ENCODE measurements around the gene FAM20B.

Gene FAM20B

GRCh38 chr1:179092896-179093461 lies 67.3 kb downstream of the FAM20B start:
- no peak for DNase-seq (ENCODE audit: low read depth)

GRCh38 chr1:179094818-179095217 lies 69.1 kb downstream of the FAM20B start:
- DNase-seq (ENCODE audit: low read depth) = no peak

GRCh38 chr1:179095377-179095776 lies 69.7 kb downstream of the FAM20B start:
- no peak for DNase-seq (ENCODE audit: low read depth)

GRCh38 chr1:179095924-179096323 lies 70.2 kb downstream of the FAM20B start:
- no peak for DNase-seq (ENCODE audit: low read depth)

- no peak for DNase-seq (ENCODE audit: low read depth)
These were observed 74.2 kb downstream of the FAM20B start for GRCh38 chr1:179099891-179100290.

- DNase-seq (ENCODE audit: low read depth) = no peak
These were observed 75.9 kb downstream of the FAM20B start for GRCh38 chr1:179101566-179101965.

- no peak for DNase-seq (ENCODE audit: low read depth)
These were observed 78.3 kb downstream of the FAM20B start for GRCh38 chr1:179103999-179104398.

GRCh38 chr1:179104611-179105250 lies 79.0 kb downstream of the FAM20B start:
- DNase-seq (ENCODE audit: low read depth) = no peak

GRCh38 chr1:179105393-179105792 lies 79.7 kb downstream of the FAM20B start:
- no peak for DNase-seq (ENCODE audit: low read depth)

GRCh38 chr1:179107706-179108629 lies 82.3 kb downstream of the FAM20B start:
- no peak for DNase-seq (ENCODE audit: low read depth)

- no peak for DNase-seq (ENCODE audit: low read depth)
These were observed 83.0 kb downstream of the FAM20B start for GRCh38 chr1:179108644-179109043.

- DNase-seq (ENCODE audit: low read depth) = no peak
These were observed 89.5 kb downstream of the FAM20B start for GRCh38 chr1:179115181-179115580.

GRCh38 chr1:179119513-179119912 lies 93.8 kb downstream of the FAM20B start:
- no peak for DNase-seq (ENCODE audit: low read depth)

- no peak for DNase-seq (ENCODE audit: low read depth)
These were observed 95.0 kb downstream of the FAM20B start for GRCh38 chr1:179120736-179121135.

- DNase-seq (ENCODE audit: low read depth) = no peak
These were observed 95.7 kb downstream of the FAM20B start for GRCh38 chr1:179121159-179121938.

- DNase-seq (ENCODE audit: low read depth) = no peak
These were observed 99.2 kb downstream of the FAM20B start for GRCh38 chr1:179124873-179125272.

Data from activated T-helper 1 cell treated with Interleukin-2 at 50 U/mL for 16 hours (primary cell).